ENCODE measurements around the gene UBE2N. TPM values are rescaled to one million over a fixed set of nuclear protein-coding genes. Genes with fewer than 3 reads are reported as not detected.
A peak's percentile ranks its signal among the peaks of the same experiment; 100 is the strongest.

Gene UBE2N
- total and polyA plus RNA-seq, 2 donors (not counting 3 experiments of a cell fraction or from before 2014, with no cell fraction given) = 59.2 to 125 TPM

- H3K79me2 ChIP-seq (ENCODE audit: control insufficient read depth, insufficient read depth, low read length) = peaks cover 21% of the 10 kb centered on the region
- intact Hi-C loops (cut with micrococcal nuclease) = no loop called here
These were observed 32.9 kb downstream of the UBE2N start for GRCh38 chr12:93408813-93409212.

GRCh38 chr12:93407963-93408283, 33.8 kb downstream of the UBE2N start:
- no peak overlapping the region for H3K9ac ChIP-seq (replicated peaks; ENCODE audit: extremely low read depth, insufficient read depth, low read length)
- TF ChIP-seq GATA2 (IDR thresholded peaks at IDR 0.05; ENCODE audit: insufficient read depth, insufficient read length, low read depth, low read length) (no peak), MYC (IDR thresholded peaks at IDR 0.05; ENCODE audit: low read depth, low read length) (no peak), JUN (IDR thresholded peaks at IDR 0.05; ENCODE audit: borderline replicate concordance, insufficient read depth, insufficient read length, low read depth) (no peak), FOS (IDR thresholded peaks at IDR 0.05; ENCODE audit: borderline replicate concordance, insufficient read depth, low read length) (no peak), POLR2AphosphoS5 (IDR thresholded peaks at IDR 0.05; ENCODE audit: insufficient read depth, low read depth, low read length) (no peak), MAX (IDR thresholded peaks at IDR 0.05; ENCODE audit: insufficient read depth, insufficient read length) (no peak), CTCF (IDR thresholded peaks at IDR 0.05; ENCODE audit: extremely low read depth in 1 of 2, insufficient read depth in 1 of 2, low read depth in 1 of 2, low read length in 2 of 2) (no peak), POLR2A (IDR thresholded peaks at IDR 0.05; ENCODE audit: low read depth, low read length) (no peak), EZH2 (IDR thresholded peaks at IDR 0.05; ENCODE audit: borderline replicate concordance, low read depth, low read length, severe bottlenecking) (no peak)
- H3K4me3 ChIP-seq (replicated peaks in 1 of 3; ENCODE audit: insufficient read depth in 1 of 3, low read depth in 1 of 3, low read length in 3 of 3) = no peak overlapping the region
- H3K9me1 ChIP-seq (replicated peaks; ENCODE audit: control insufficient read depth, extremely low read depth, insufficient read depth, low read length) = peaks cover 3% of the 10 kb centered on the region
- DNase-seq (ENCODE audit: low read depth, low spot score) (no peak), FAIRE-seq (no peak)
- peaks cover 2 to 9% of the 10 kb centered on the region in 2 experiments for H3K36me3 ChIP-seq (ENCODE audit: control insufficient read depth in 2 of 2, extremely low read depth in 1 of 2, insufficient read depth in 2 of 2, low read length in 2 of 2)
- intact Hi-C loops (cut with micrococcal nuclease) = no loop called here
- ChIA-PET POLR2A (no interaction called here), CTCF (interaction anchor here (0.8 to 3.0 kb wide), 3 partner anchors 421 to 694 kb away, joined by 3 to 10 read pairs (median 3); no protein-coding TSS in a partner anchor)
- H3K9me3 ChIP-seq (replicated peaks; ENCODE audit: control insufficient read depth, insufficient read depth, low read length) = no peaks in the 10 kb centered on the region
- no peaks in the 10 kb centered on the region for H4K20me1 ChIP-seq (replicated peaks; ENCODE audit: control insufficient read depth, extremely low read depth, insufficient read depth, low read length)
- BruUV-seq (replicated peaks) = no TSS peak
- H3K79me2 ChIP-seq (ENCODE audit: control insufficient read depth, insufficient read depth, low read length) = peaks cover 12% of the 10 kb centered on the region
- H3K27ac ChIP-seq (ENCODE audit: insufficient read depth, low read depth, low read length) = no peak overlapping the region
- H3K4me1 ChIP-seq (ENCODE audit: control insufficient read depth, extremely low read depth, insufficient read depth, low read length) = peaks cover 16% of the 10 kb centered on the region
- dilution Hi-C loops (cut with MboI; ENCODE audit: extremely low pct_ligation_motif_present, low sequenced_read_pairs) = no loop called here
- no peak overlapping the region for H2AFZ ChIP-seq (ENCODE audit: low read depth, low read length)
- H3K4me2 ChIP-seq (ENCODE audit: insufficient read depth, low read length) = no peak overlapping the region
- no peaks in the 10 kb centered on the region for H3K27me3 ChIP-seq (ENCODE audit: control insufficient read depth in 2 of 2, insufficient read depth in 2 of 2, low read length in 2 of 2)

More at GRCh38 chr12:93408813-93409212, 32.9 kb downstream of the UBE2N start:
- no TSS peak for BruUV-seq (replicated peaks)
- dilution Hi-C loops (cut with MboI; ENCODE audit: extremely low pct_ligation_motif_present, low sequenced_read_pairs) = no loop called here
- TF ChIP-seq EZH2 (IDR thresholded peaks at IDR 0.05; ENCODE audit: borderline replicate concordance, low read depth, low read length, severe bottlenecking) (no peak), GATA2 (IDR thresholded peaks at IDR 0.05; ENCODE audit: insufficient read depth, insufficient read length, low read depth, low read length) (peak; percentile 8), MAX (IDR thresholded peaks at IDR 0.05; ENCODE audit: insufficient read depth, insufficient read length) (no peak), POLR2AphosphoS5 (IDR thresholded peaks at IDR 0.05; ENCODE audit: insufficient read depth, low read depth, low read length) (peak; percentile 19), POLR2A (IDR thresholded peaks at IDR 0.05; ENCODE audit: low read depth, low read length) (peak; percentile 68)
- Histone ChIP-seq H2AFZ (ENCODE audit: low read depth, low read length) (no peak overlapping the region), H4K20me1 (replicated peaks; ENCODE audit: control insufficient read depth, extremely low read depth, insufficient read depth, low read length) (no peaks in the 10 kb centered on the region), H3K9ac (replicated peaks; ENCODE audit: extremely low read depth, insufficient read depth, low read length) (no peak overlapping the region), H3K4me3 (replicated peaks in 1 of 3; ENCODE audit: insufficient read depth in 1 of 3, low read depth in 1 of 3, low read length in 3 of 3) (no peak overlapping the region), H3K27ac (ENCODE audit: insufficient read depth, low read depth, low read length) (no peak overlapping the region), H3K4me1 (ENCODE audit: control insufficient read depth, extremely low read depth, insufficient read depth, low read length) (peaks cover 24% of the 10 kb centered on the region), H3K27me3 (ENCODE audit: control insufficient read depth in 2 of 2, insufficient read depth in 2 of 2, low read length in 2 of 2) (no peaks in the 10 kb centered on the region), H3K4me2 (ENCODE audit: insufficient read depth, low read length) (no peak overlapping the region), H3K9me1 (replicated peaks; ENCODE audit: control insufficient read depth, extremely low read depth, insufficient read depth, low read length) (peaks cover 3% of the 10 kb centered on the region), H3K9me3 (replicated peaks; ENCODE audit: control insufficient read depth, insufficient read depth, low read length) (no peaks in the 10 kb centered on the region), H3K36me3 (ENCODE audit: control insufficient read depth in 2 of 2, extremely low read depth in 1 of 2, insufficient read depth in 2 of 2, low read length in 2 of 2) (peaks cover under 1 to 9% of the 10 kb centered on the region in 2 experiments)
- DNase-seq (ENCODE audit: low read depth, low spot score) (no peak), FAIRE-seq (no peak)
- POLR2A ChIA-PET = interaction anchor here (0.5 kb wide), 1 partner anchor 18 kb away, joined by 7 read pairs; no protein-coding TSS in a partner anchor
- CTCF ChIA-PET = interaction anchor here (0.9 to 3.0 kb wide), 2 partner anchors 422 to 693 kb away, joined by 3 to 10 read pairs; no protein-coding TSS in a partner anchor

Data from endothelial cell of umbilical vein (primary cell).